ENCODE data around the gene MT1X. TPM values are rescaled to one million over a fixed set of nuclear protein-coding genes. Genes with fewer than 3 reads are reported as not detected.

Gene MT1X
- total and polyA plus RNA-seq, 2 of the 13 experiments (the other 11 are each of a cell fraction or from before 2014, with no cell fraction given): 19.7 to 288 TPM

DNA sequence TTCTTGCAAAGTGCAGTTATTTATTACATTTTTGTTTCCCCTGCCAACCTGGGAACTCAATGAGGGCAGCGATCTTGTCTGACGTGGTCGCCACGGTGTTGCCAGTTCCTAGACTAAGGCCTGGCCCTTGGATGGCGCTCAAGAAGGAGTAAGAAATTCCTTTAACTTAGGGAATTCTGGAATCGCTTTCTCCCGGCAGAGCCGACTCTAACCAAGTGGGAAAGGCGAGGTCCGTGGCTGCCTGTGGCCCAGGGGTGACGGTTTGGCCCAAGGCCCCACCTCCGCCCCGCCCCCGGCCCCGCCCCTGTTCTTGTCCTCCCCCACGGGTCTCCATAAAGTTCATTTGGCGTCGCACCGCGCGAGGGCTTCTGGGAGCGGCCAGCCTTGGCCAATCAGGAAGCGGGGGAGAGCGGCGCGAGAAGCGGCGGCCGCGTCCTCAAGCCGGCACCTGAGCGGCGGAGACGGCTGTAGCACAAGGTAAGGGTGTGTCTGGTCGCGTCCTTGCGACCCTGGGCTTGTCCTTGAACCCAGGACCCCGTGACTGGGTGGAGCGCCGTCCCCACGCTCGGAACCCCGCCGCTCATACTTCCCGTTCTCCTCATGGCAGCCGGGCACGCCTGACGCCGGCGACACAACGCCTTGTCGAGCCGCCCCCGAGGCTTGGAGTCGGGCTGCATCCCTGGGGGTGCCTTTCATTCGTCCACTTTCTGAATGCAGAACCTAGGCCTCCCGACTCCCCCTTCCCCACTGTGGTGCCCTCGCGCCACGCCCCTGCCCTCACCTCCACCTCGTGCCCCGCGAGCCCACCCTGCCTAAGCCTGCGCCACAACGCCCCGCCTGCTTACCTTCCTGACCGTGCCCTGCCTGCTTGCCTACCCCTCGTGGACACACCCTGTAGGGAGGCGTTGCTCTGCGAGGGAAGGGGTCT lies 47.7 kb downstream of the MT1X start, which contains the start of gene NUP93 (continued):
- peak; percentile 81 for TF ChIP-seq ZNF343 (CRISPR knock-in tag; IDR thresholded peaks at IDR 0.05)
- TF ChIP-seq ZFP82 (CRISPR knock-in tag; IDR thresholded peaks at IDR 0.05; ENCODE audit: borderline replicate concordance): no peak
- TF ChIP-seq, protein P1, sequence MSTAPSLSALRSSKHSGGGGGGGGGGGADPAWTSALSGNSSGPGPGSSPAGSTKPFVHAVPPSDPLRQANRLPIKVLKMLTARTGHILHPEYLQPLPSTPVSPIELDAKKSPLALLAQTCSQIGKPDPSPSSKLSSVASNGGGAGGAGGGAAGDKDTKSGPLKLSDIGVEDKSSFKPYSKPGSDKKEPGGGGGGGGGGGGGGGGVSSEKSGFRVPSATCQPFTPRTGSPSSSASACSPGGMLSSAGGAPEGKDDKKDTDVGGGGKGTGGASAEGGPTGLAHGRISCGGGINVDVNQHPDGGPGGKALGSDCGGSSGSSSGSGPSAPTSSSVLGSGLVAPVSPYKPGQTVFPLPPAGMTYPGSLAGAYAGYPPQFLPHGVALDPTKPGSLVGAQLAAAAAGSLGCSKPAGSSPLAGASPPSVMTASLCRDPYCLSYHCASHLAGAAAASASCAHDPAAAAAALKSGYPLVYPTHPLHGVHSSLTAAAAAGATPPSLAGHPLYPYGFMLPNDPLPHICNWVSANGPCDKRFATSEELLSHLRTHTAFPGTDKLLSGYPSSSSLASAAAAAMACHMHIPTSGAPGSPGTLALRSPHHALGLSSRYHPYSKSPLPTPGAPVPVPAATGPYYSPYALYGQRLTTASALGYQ (CRISPR knock-in tag; IDR thresholded peaks at IDR 0.05): 0 out of 2 replicates have a peak, but pooled peaks have one; percentile 16
- TF ChIP-seq CHD2 (IDR thresholded peaks at IDR 0.05; ENCODE audit: low read depth, low read length): peak; percentile 78
- peak; percentile 26; the same call in 1 of the 2 replicates for TF ChIP-seq ARNTL (CRISPR knock-in tag; IDR thresholded peaks at IDR 0.05)
- TF ChIP-seq, protein P2, sequence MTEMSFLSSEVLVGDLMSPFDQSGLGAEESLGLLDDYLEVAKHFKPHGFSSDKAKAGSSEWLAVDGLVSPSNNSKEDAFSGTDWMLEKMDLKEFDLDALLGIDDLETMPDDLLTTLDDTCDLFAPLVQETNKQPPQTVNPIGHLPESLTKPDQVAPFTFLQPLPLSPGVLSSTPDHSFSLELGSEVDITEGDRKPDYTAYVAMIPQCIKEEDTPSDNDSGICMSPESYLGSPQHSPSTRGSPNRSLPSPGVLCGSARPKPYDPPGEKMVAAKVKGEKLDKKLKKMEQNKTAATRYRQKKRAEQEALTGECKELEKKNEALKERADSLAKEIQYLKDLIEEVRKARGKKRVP (CRISPR knock-in tag; IDR thresholded peaks at IDR 0.05): peak in 1 of 2 experiments; percentile 40; a peak in 1 of 4 replicates
- TF ChIP-seq MAFG (CRISPR knock-in tag; IDR thresholded peaks at IDR 0.05): no peak
- TF ChIP-seq, protein P3, sequence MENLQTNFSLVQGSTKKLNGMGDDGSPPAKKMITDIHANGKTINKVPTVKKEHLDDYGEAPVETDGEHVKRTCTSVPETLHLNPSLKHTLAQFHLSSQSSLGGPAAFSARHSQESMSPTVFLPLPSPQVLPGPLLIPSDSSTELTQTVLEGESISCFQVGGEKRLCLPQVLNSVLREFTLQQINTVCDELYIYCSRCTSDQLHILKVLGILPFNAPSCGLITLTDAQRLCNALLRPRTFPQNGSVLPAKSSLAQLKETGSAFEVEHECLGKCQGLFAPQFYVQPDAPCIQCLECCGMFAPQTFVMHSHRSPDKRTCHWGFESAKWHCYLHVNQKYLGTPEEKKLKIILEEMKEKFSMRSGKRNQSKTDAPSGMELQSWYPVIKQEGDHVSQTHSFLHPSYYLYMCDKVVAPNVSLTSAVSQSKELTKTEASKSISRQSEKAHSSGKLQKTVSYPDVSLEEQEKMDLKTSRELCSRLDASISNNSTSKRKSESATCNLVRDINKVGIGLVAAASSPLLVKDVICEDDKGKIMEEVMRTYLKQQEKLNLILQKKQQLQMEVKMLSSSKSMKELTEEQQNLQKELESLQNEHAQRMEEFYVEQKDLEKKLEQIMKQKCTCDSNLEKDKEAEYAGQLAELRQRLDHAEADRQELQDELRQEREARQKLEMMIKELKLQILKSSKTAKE (CRISPR knock-in tag; IDR thresholded peaks at IDR 0.05; ENCODE audit: borderline replicate concordance): no peak
- TF ChIP-seq MED8 (CRISPR knock-in tag; IDR thresholded peaks at IDR 0.05; ENCODE audit: insufficient replicate concordance): no peak
- TF ChIP-seq, protein P4, sequence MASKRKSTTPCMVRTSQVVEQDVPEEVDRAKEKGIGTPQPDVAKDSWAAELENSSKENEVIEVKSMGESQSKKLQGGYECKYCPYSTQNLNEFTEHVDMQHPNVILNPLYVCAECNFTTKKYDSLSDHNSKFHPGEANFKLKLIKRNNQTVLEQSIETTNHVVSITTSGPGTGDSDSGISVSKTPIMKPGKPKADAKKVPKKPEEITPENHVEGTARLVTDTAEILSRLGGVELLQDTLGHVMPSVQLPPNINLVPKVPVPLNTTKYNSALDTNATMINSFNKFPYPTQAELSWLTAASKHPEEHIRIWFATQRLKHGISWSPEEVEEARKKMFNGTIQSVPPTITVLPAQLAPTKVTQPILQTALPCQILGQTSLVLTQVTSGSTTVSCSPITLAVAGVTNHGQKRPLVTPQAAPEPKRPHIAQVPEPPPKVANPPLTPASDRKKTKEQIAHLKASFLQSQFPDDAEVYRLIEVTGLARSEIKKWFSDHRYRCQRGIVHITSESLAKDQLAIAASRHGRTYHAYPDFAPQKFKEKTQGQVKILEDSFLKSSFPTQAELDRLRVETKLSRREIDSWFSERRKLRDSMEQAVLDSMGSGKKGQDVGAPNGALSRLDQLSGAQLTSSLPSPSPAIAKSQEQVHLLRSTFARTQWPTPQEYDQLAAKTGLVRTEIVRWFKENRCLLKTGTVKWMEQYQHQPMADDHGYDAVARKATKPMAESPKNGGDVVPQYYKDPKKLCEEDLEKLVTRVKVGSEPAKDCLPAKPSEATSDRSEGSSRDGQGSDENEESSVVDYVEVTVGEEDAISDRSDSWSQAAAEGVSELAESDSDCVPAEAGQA (IDR thresholded peaks at IDR 0.05; ENCODE audit: low read depth): peak; percentile 78; the same call in 1 of the 2 replicates
- TF ChIP-seq, protein P4 (CRISPR knock-in tag; IDR thresholded peaks at IDR 0.05; ENCODE audit: borderline replicate concordance): 0 out of 2 replicates have a peak, but pooled peaks have one; percentile 81
- TF ChIP-seq CREB1 (IDR thresholded peaks at IDR 0.05): peak; percentile 71
- TF ChIP-seq CREB1 (CRISPR knock-in tag; IDR thresholded peaks at IDR 0.05): peak; percentile 75; the same call in 1 of the 2 replicates
- TF ChIP-seq TBX3 (IDR thresholded peaks at IDR 0.05; ENCODE audit: borderline replicate concordance): peak; percentile 54; the same call in 1 of the 2 replicates
- TF ChIP-seq HOXA9 (CRISPR knock-in tag; IDR thresholded peaks at IDR 0.05; ENCODE audit: borderline replicate concordance): no peak
- TF ChIP-seq NR3C1 (CRISPR knock-in tag; IDR thresholded peaks at IDR 0.05): 0 out of 2 replicates have a peak, but pooled peaks have one; percentile 30
- peak; percentile 90; the same call in 1 of the 2 replicates for TF ChIP-seq NFKB2 (CRISPR knock-in tag; IDR thresholded peaks at IDR 0.05; ENCODE audit: borderline replicate concordance)

All from HepG2 (cell line).